ENCODE measurements around the gene MCRIP1.

Gene MCRIP1

GRCh38 chr17:81813861-81814683, 19.0 kb downstream of the MCRIP1 start:
- no peak for TF ChIP-seq CTCF (IDR thresholded peaks at IDR 0.05; ENCODE audit: extremely low read depth, missing control alignments)
- no peak for DNase-seq (ENCODE audit: low spot score)

GRCh38 chr17:81813371-81813684, 19.8 kb downstream of the MCRIP1 start:
- no peak for DNase-seq (ENCODE audit: low spot score)
- TF ChIP-seq CTCF (IDR thresholded peaks at IDR 0.05; ENCODE audit: extremely low read depth, missing control alignments) = no peak

GRCh38 chr17:81812571-81813370, 20.3 kb downstream of the MCRIP1 start:
- no peak for TF ChIP-seq CTCF (IDR thresholded peaks at IDR 0.05; ENCODE audit: extremely low read depth, missing control alignments)
- DNase-seq (ENCODE audit: low spot score) = no peak

- DNase-seq (ENCODE audit: low spot score) = no peak
- no peak for TF ChIP-seq CTCF (IDR thresholded peaks at IDR 0.05; ENCODE audit: extremely low read depth, missing control alignments)
These were observed 21.2 kb downstream of the MCRIP1 start for GRCh38 chr17:81811705-81812570.

GRCh38 chr17:81810892-81811704, 22.0 kb downstream of the MCRIP1 start:
- TF ChIP-seq CTCF (IDR thresholded peaks at IDR 0.05; ENCODE audit: extremely low read depth, missing control alignments) = no peak
- DNase-seq (ENCODE audit: low spot score) = no peak

GRCh38 chr17:81810476-81810875, 22.6 kb downstream of the MCRIP1 start:
- DNase-seq (ENCODE audit: low spot score) = no peak
- no peak for TF ChIP-seq CTCF (IDR thresholded peaks at IDR 0.05; ENCODE audit: extremely low read depth, missing control alignments)

Measured in GM20000 (cell line).